ENCODE measurements around the gene RARB.

DNA sequence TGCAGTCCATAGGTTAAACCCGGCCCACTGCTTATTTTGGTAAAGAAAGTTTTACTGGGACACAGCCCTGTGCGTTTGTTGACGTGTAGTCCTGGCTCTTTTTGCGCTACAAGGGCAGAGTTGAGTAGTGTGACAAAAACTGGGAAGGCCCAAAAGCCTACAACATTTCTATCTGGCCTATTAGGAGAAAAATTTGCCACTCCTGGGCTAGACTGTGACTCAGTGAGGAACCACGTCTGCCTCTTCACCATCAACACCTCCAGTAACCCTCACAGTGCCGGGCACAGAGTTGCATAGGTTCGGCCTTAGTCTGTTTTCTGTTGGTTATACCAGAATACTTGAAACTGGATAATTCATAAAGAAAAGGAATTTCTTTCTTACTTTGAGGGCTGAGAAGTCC lies 126.3 kb downstream of the RARB start:
- TF ChIP-seq, protein P1, sequence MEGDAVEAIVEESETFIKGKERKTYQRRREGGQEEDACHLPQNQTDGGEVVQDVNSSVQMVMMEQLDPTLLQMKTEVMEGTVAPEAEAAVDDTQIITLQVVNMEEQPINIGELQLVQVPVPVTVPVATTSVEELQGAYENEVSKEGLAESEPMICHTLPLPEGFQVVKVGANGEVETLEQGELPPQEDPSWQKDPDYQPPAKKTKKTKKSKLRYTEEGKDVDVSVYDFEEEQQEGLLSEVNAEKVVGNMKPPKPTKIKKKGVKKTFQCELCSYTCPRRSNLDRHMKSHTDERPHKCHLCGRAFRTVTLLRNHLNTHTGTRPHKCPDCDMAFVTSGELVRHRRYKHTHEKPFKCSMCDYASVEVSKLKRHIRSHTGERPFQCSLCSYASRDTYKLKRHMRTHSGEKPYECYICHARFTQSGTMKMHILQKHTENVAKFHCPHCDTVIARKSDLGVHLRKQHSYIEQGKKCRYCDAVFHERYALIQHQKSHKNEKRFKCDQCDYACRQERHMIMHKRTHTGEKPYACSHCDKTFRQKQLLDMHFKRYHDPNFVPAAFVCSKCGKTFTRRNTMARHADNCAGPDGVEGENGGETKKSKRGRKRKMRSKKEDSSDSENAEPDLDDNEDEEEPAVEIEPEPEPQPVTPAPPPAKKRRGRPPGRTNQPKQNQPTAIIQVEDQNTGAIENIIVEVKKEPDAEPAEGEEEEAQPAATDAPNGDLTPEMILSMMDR (tag by site-specific recombination; IDR thresholded peaks at IDR 0.05) = no peak
- TF ChIP-seq, protein P2, sequence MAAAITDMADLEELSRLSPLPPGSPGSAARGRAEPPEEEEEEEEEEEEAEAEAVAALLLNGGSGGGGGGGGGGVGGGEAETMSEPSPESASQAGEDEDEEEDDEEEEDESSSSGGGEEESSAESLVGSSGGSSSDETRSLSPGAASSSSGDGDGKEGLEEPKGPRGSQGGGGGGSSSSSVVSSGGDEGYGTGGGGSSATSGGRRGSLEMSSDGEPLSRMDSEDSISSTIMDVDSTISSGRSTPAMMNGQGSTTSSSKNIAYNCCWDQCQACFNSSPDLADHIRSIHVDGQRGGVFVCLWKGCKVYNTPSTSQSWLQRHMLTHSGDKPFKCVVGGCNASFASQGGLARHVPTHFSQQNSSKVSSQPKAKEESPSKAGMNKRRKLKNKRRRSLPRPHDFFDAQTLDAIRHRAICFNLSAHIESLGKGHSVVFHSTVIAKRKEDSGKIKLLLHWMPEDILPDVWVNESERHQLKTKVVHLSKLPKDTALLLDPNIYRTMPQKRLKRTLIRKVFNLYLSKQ (tag by site-specific recombination; IDR thresholded peaks at IDR 0.05; ENCODE audit: borderline replicate concordance) = no peak
- TF ChIP-seq ZNF398 (tag by site-specific recombination; IDR thresholded peaks at IDR 0.05) (no peak), ZFP37 (tag by site-specific recombination; IDR thresholded peaks at IDR 0.05) (no peak), GLI4 (tag by site-specific recombination; IDR thresholded peaks at IDR 0.05) (no peak), ZFHX2 (tag by site-specific recombination; conservative IDR thresholded peaks at IDR 0.05) (no peak), ZNF488 (tag by site-specific recombination; IDR thresholded peaks at IDR 0.05) (no peak), RBAK (tag by site-specific recombination; IDR thresholded peaks at IDR 0.05) (no peak), MZF1 (tag by site-specific recombination; IDR thresholded peaks at IDR 0.05; ENCODE audit: borderline replicate concordance) (no peak)
- TF ChIP-seq, protein P3, sequence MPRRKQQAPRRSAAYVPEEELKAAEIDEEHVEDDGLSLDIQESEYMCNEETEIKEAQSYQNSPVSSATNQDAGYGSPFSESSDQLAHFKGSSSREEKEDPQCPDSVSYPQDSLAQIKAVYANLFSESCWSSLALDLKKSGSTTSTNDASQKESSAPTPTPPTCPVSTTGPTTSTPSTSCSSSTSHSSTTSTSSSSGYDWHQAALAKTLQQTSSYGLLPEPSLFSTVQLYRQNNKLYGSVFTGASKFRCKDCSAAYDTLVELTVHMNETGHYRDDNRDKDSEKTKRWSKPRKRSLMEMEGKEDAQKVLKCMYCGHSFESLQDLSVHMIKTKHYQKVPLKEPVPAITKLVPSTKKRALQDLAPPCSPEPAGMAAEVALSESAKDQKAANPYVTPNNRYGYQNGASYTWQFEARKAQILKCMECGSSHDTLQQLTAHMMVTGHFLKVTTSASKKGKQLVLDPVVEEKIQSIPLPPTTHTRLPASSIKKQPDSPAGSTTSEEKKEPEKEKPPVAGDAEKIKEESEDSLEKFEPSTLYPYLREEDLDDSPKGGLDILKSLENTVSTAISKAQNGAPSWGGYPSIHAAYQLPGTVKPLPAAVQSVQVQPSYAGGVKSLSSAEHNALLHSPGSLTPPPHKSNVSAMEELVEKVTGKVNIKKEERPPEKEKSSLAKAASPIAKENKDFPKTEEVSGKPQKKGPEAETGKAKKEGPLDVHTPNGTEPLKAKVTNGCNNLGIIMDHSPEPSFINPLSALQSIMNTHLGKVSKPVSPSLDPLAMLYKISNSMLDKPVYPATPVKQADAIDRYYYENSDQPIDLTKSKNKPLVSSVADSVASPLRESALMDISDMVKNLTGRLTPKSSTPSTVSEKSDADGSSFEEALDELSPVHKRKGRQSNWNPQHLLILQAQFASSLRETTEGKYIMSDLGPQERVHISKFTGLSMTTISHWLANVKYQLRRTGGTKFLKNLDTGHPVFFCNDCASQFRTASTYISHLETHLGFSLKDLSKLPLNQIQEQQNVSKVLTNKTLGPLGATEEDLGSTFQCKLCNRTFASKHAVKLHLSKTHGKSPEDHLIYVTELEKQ (tag by site-specific recombination; IDR thresholded peaks at IDR 0.05; ENCODE audit: borderline replicate concordance) = no peak
